ENCODE results near the gene RSPH1. TPM values are rescaled to one million over a fixed set of nuclear protein-coding genes. Genes with fewer than 3 reads are reported as not detected.

RSPH1 gene
- total RNA-seq, 4 donors from 2014 or later = 0.50 to 0.78 (median 0.57) TPM; not detected in 1

DNA sequence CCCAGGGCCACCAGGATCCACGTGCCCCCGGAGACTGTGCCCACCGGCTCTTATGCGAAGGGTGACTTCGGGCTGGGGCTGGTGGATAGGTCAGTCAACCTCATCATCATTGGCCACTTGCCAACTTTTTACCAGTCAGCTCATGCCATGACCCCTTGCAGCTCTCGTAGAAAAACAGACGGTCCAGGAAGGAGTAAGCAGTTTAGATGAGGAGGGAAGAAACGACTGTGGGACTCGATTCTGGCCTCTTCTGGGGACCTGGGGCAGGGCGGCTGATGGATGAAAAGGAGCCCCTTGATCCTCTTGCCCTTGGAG lies 51.3 kb downstream of the RSPH1 start:
- Histone ChIP-seq H3K4me1 (no peaks in the 10 kb centered on the region), H3K4me3 (no peak overlapping the region), H3K27ac (replicated peaks in 1 of 4) (no peak overlapping the region), H3K27me3 (peaks cover 0 to 19% (median 0%) of the 10 kb centered on the region in 4 donors), H3K9me3 (no peaks in the 10 kb centered on the region), H3K36me3 (no peaks in the 10 kb centered on the region)
- TF ChIP-seq, protein P1, sequence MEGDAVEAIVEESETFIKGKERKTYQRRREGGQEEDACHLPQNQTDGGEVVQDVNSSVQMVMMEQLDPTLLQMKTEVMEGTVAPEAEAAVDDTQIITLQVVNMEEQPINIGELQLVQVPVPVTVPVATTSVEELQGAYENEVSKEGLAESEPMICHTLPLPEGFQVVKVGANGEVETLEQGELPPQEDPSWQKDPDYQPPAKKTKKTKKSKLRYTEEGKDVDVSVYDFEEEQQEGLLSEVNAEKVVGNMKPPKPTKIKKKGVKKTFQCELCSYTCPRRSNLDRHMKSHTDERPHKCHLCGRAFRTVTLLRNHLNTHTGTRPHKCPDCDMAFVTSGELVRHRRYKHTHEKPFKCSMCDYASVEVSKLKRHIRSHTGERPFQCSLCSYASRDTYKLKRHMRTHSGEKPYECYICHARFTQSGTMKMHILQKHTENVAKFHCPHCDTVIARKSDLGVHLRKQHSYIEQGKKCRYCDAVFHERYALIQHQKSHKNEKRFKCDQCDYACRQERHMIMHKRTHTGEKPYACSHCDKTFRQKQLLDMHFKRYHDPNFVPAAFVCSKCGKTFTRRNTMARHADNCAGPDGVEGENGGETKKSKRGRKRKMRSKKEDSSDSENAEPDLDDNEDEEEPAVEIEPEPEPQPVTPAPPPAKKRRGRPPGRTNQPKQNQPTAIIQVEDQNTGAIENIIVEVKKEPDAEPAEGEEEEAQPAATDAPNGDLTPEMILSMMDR (IDR thresholded peaks at IDR 0.05) = no peak
- TF ChIP-seq POLR2A (IDR thresholded peaks at IDR 0.05; ENCODE audit: low read depth) (no peak), EP300 (IDR thresholded peaks at IDR 0.05) (no peak)
- WGBS = 85% methylated on average over 9 of the region's 10 CpGs
- no peak for DNase-seq (ENCODE audit: extremely low spot score)
- intact Hi-C loops (cut with DNase I) = loop anchor here (10.0 kb wide), 1 partner anchor 300 kb away; no protein-coding TSS in a partner anchor

DNA sequence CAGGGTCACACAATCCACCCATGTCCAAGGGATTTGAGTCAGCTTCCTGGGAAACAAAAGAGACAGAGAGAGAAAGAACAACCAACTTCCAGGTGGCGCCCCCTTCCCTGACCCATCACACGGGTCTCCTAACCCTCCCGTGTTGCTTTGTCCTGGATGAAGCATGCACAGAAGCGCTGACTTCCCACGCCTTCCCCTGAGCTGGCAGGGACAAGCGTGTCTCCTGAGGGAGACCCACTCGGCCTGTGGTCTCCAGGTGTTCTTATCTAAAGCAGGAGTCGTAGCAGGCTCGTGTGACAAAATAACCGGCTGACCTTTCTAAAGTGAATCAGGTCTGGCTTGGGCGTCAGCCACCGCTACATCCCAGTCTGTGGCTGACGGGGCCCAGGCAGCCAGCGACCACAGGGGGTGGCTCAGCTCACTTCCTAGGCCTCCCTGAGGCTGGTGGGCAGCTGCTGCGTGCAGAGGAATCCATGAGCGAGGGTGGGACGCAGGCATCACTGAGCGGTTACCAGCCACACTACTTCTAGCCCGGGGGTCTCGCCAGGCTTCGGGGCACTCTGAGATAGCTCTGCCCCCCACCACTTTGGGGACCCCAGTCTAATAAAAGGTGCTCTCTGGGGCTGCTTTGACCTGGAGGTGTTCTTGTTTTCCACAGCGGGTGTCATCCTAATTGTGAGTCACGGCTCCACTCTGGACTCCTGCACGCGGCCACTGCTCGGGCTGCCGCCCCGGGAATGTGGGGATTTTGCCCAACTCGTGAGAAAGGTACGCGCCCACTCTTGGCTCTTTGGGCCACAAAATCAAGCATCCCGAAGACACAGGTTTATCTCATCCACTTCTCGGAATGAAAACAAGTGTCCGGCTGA lies 51.9 kb downstream of the RSPH1 start:
- H3K36me3 ChIP-seq = no peaks in the 10 kb centered on the region
- intact Hi-C loops (cut with DNase I) = loop anchor here (10.0 kb wide), 1 partner anchor 299 kb away; no protein-coding TSS in a partner anchor
- 86% methylated on average over 10 of the region's 34 CpGs for WGBS
- no peak for TF ChIP-seq EP300 (IDR thresholded peaks at IDR 0.05)
- no peak for TF ChIP-seq POLR2A (IDR thresholded peaks at IDR 0.05; ENCODE audit: low read depth)
- TF ChIP-seq, protein P1 (IDR thresholded peaks at IDR 0.05) = no peak
- TF ChIP-seq POLR2AphosphoS5 (IDR thresholded peaks at IDR 0.05) = no peak
- no peak overlapping the region for H3K27ac ChIP-seq (replicated peaks in 1 of 4)
- H3K9me3 ChIP-seq = no peaks in the 10 kb centered on the region
- H3K27me3 ChIP-seq = peaks cover 0 to 19% (median 0%) of the 10 kb centered on the region in 4 donors
- no peaks in the 10 kb centered on the region for H3K4me1 ChIP-seq
- no peak overlapping the region for H3K4me3 ChIP-seq
- DNase-seq (ENCODE audit: extremely low spot score) = no peak

DNA sequence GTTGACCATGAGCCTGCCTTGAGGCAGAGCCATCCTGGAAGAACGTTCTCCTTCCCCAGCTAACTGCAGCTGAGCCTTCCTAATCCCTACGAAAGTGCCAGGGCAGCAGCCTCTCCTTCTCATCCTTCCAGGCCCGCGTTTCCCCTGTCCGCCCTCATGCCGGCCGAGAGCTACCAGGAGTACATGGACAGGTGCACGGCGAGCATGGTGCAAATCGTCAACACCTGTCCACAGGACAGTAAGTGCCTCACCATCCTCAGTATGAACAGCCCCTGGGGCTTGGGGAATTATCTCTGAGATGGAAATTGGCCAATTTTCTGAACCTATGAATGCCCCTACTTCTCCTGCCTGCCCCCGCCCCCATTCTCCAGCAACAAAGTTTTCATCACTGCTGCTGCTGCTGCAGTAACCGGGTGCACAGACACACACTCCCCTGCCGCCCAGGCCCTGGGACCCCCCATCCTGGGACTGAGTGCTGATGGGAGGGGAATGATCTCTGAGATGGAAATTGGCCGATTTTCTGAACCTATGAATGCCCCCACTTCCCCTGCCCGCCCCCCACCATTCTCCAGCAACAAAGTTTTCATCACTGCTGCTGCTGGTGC lies 52.7 kb downstream of the RSPH1 start:
- H3K4me1 ChIP-seq = no peaks in the 10 kb centered on the region
- TF ChIP-seq POLR2A (IDR thresholded peaks at IDR 0.05; ENCODE audit: low read depth) (no peak), EP300 (IDR thresholded peaks at IDR 0.05) (no peak), POLR2AphosphoS5 (IDR thresholded peaks at IDR 0.05) (no peak)
- TF ChIP-seq, protein P1 (IDR thresholded peaks at IDR 0.05) = no peak
- H3K9me3 ChIP-seq = no peaks in the 10 kb centered on the region
- 80% methylated on average over 14 of the region's 15 CpGs for WGBS
- H3K27me3 ChIP-seq = peaks cover 0 to 24% (median 0%) of the 10 kb centered on the region in 4 donors
- intact Hi-C loops (cut with DNase I) = loop anchor here (10.0 kb wide), 1 partner anchor 298 kb away; no protein-coding TSS in a partner anchor
- no peak overlapping the region for H3K27ac ChIP-seq (replicated peaks in 1 of 4)
- no peaks in the 10 kb centered on the region for H3K36me3 ChIP-seq
- no peak overlapping the region for H3K4me3 ChIP-seq
- no peak for DNase-seq (ENCODE audit: extremely low spot score)

DNA sequence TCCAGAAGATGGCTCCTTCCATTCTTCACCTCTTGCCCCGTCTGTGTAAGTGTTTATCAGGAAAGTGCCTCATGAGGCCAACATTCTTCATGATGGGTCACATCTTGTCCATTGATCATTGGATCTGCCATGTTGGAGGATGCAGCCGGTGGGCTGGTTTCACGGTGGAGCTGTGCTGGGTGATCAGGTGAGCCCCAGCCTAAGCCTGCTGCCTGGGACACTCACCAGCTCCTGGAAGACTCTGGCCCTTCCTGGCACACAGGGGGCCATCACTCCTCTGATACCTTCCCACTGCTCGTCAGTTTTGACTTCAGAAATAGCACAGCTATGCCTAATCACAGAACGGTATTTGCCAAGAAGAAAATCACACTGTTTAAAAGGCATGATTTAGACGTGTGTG lies 54.1 kb downstream of the RSPH1 start:
- DNase-seq (ENCODE audit: extremely low spot score) = no peak
- TF ChIP-seq, protein P1 (IDR thresholded peaks at IDR 0.05) = no peak
- Histone ChIP-seq H3K4me3 (no peak overlapping the region), H3K27ac (replicated peaks in 1 of 4) (no peak overlapping the region), H3K4me1 (no peaks in the 10 kb centered on the region), H3K9me3 (peaks cover 0 to 2% (median 0%) of the 10 kb centered on the region in 4 donors), H3K27me3 (peaks cover 0 to 37% (median 0%) of the 10 kb centered on the region in 4 donors), H3K36me3 (no peaks in the 10 kb centered on the region)
- WGBS = 74% methylated on average over 6 of the region's 6 CpGs
- intact Hi-C loops (cut with DNase I) = loop anchor here (10.0 kb wide), 1 partner anchor 297 kb away; no protein-coding TSS in a partner anchor
